Subcutaneous abdominal adipose tissue (tissue), 5 donors: Measurements from ENCODE around the gene PRR9.
"Not testable (repeated sequence)": the region's sequence is repeated elsewhere in the genome, so short reads cannot be mapped to it uniquely, and the experiment has no call there.

Experiments used
- H3K27ac ChIP-seq: one replicate; pipeline ENCODE4 v1.7.0; 2013; ENCODE audit warnings: low read depth, mild to moderate bottlenecking, inconsistent platforms, low read length, moderate library complexity
- H3K27me3 ChIP-seq, 5 donors: one replicate each; pipeline ENCODE4 v1.7.0; 2013; ENCODE audit warnings: low read length in 5 of 5, inconsistent platforms in 1 of 5; ENCODE audit not compliant: control insufficient read depth in 5 of 5, insufficient read depth in 4 of 5
- H3K36me3 ChIP-seq, 5 donors: one replicate each; pipeline ENCODE4 v1.7.0; 2013; ENCODE audit warnings: low read length in 5 of 5; ENCODE audit not compliant: control insufficient read depth in 5 of 5, insufficient read depth in 5 of 5
- H3K4me1 ChIP-seq, 5 donors: one replicate each; pipeline ENCODE4 v1.7.0; 2013; ENCODE audit warnings: low read length in 5 of 5, mild to moderate bottlenecking in 3 of 5, moderate library complexity in 1 of 5; ENCODE audit not compliant: control insufficient read depth in 5 of 5, insufficient read depth in 5 of 5
- H3K4me3 ChIP-seq, 5 donors: one replicate each; pipeline ENCODE4 v1.7.0; 2013; ENCODE audit warnings: low read length in 5 of 5, low read depth in 1 of 5
- H3K9ac ChIP-seq, 5 donors: one replicate each; pipeline ENCODE4 v1.7.0; 2013; ENCODE audit warnings: low read length in 5 of 5, mild to moderate bottlenecking in 4 of 5, moderate library complexity in 3 of 5
- H3K9me3 ChIP-seq, 5 donors: one replicate each; pipeline ENCODE4 v1.7.0; 2013; ENCODE audit warnings: low read length in 5 of 5; ENCODE audit not compliant: control insufficient read depth in 5 of 5
- donor health status: healthy.
- donor health status: healthy.
- donor health status: healthy.
- donor health status: healthy.
- donor health status: healthy.

The PRR9 gene

DNA sequence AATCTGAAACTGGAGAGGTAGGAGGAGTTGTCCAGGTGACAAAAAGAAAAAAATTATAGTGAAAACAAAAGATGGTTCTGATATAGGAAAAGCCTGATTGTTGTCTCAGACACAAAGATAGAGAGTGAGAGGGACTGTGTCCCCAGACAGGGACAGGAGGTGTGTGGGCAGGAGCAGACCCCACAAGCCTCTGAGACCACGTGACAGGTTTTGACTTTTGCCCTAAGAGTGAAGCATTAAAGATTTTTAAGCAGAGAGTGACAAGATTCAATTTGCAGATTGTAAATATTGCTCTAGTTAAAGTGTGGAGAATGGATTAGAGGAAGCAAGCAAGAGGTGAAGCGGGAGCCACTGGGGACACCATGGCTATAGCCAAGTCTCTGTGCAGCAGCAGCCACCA, 10.4 kb downstream of the PRR9 start:
- H3K4me3 ChIP-seq, result no peak overlapping the region
- no peak overlapping the region for H3K27ac ChIP-seq
- H3K4me1 ChIP-seq, result peaks cover 0 to 11% (median 0%) of the 10 kb centered on the region in 5 donors
- H3K27me3 ChIP-seq, result peaks cover 0 to 5% (median 0%) of the 10 kb centered on the region in 5 donors
- no peaks in the 10 kb centered on the region for H3K9me3 ChIP-seq
- no peak overlapping the region for H3K9ac ChIP-seq
- no peaks in the 10 kb centered on the region for H3K36me3 ChIP-seq

DNA sequence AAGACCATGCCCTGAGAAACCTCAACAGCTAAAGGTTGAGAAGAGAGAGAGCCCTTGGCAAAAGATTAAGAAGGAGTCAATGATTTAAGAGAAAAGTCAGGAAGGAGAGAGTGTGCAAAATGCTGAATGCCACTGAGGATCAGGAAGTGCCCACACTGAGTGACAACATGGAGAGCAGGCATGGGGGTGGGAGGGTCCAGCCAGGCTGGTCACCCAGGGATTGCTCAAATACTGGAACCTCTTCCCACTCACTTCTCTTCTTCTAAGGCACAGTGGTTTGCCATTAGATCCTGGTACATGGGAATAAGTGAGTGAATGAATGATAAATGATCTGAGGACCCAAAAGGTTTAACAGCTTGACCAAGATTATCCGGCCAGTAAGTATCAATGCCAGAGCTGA, 11.1 kb downstream of the PRR9 start:
- Histone ChIP-seq H3K27ac (no peak overlapping the region), H3K9me3 (no peaks in the 10 kb centered on the region), H3K4me3 (no peak overlapping the region), H3K36me3 (no peaks in the 10 kb centered on the region), H3K27me3 (peaks cover 0 to 5% (median 0%) of the 10 kb centered on the region in 5 donors), H3K9ac (no peak overlapping the region), H3K4me1 (peaks cover 0 to 11% (median 0%) of the 10 kb centered on the region in 5 donors)

DNA sequence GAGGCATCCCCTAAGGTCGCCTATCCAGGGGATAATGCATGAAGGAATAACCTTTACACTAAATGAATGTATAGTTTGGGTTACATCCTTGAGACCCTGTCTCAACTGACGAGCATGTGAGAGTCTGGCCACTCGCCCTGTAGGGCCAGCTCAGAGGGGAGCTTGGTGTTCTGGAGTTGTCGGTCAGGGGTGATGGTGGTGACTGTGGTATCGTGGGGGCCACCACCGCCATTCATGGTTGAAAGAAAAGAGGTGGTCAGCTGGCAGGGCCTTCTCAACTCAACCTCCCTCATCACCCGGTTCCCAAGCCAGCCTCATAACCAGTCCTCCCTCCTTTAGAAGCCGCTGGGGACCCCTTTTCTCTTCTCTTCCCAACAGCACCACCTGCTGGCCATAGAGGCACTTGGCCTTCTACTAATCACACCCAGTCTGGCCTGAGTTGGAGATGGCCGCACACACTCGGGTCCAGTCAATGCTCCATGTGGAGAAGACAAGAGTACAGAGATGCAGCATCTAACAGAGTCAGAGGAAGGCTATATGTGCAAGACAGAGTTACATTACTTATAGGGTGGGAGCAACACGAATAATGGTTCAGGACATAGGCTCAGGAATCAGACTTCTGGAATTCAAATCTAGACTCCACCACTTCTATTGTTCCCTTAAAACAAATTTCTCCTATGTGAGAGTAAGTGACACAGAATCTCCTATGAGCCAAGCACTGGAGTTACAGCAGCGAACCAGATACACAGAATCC, 11.9 kb downstream of the PRR9 start:
- not testable (repeated sequence) for H3K9ac ChIP-seq, H3K27me3 ChIP-seq, H3K4me3 ChIP-seq, H3K9me3 ChIP-seq, H3K27ac ChIP-seq, H3K36me3 ChIP-seq
- peaks cover 0 to 11% (median 0%) of the 10 kb centered on the region in 5 donors for H3K4me1 ChIP-seq

- Histone ChIP-seq H3K36me3 (no peaks in the 10 kb centered on the region), H3K27me3 (peaks cover 0 to 5% (median 0%) of the 10 kb centered on the region in 5 donors), H3K27ac (no peak overlapping the region), H3K4me3 (no peak overlapping the region), H3K9ac (no peak overlapping the region), H3K4me1 (peaks cover 0 to 11% (median 0%) of the 10 kb centered on the region in 5 donors), H3K9me3 (no peaks in the 10 kb centered on the region)
These were observed 14.0 kb downstream of the PRR9 start for GRCh38 chr1:153231363-153231762.

DNA sequence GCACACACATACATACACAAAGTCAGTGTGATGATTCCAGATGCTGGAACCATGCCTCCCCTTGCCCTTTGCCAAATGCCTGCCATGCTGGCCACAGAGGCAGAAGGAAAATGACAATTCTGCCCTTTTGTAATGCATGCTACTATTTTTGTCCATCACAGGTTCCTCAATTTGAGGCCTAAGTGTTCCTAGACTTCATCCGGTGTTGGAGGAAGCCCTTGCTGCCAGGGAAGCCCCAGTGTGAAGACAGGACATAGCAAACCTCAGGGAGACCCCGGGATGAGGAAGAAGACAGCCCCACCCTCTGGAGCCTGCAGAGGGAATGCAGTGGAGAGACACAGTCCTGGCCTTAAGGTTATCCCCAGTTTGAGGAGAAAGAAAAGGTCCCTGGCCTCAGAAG, 14.4 kb downstream of the PRR9 start:
- Histone ChIP-seq H3K9ac (no peak overlapping the region), H3K27ac (no peak overlapping the region), H3K27me3 (peaks cover 0 to 5% (median 0%) of the 10 kb centered on the region in 5 donors), H3K4me3 (no peak overlapping the region), H3K9me3 (no peaks in the 10 kb centered on the region), H3K36me3 (no peaks in the 10 kb centered on the region), H3K4me1 (peaks cover 0 to 11% (median 0%) of the 10 kb centered on the region in 5 donors)

DNA sequence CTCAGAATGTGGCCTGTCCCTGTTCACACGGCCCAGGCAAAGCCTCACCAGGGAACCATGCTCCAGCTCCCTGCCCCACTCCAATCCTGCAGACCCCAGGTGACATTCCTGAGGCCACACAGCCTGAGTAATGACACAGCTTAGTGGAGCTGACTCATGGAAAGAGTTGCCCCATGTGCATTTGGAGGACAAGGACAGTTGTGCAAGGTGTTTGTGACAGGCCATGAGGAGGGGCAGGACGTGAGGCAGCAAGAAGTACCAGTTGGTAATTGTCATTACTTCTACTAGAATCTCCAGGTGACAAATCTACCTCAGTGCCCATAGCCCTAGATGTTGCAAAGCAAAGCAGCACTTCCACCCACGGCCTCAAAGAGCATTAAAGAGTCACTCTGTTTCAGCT, 15.2 kb downstream of the PRR9 start:
- H3K4me3 ChIP-seq, result no peak overlapping the region
- no peaks in the 10 kb centered on the region for H3K9me3 ChIP-seq
- no peak overlapping the region for H3K27ac ChIP-seq
- H3K9ac ChIP-seq, result no peak overlapping the region
- peaks cover 0 to 5% (median 0%) of the 10 kb centered on the region in 5 donors for H3K27me3 ChIP-seq
- peaks cover 0 to 11% (median 0%) of the 10 kb centered on the region in 5 donors for H3K4me1 ChIP-seq
- H3K36me3 ChIP-seq, result no peaks in the 10 kb centered on the region

- H3K27ac ChIP-seq, result no peak overlapping the region
These were observed 16.1 kb downstream of the PRR9 start for GRCh38 chr1:153233448-153233847.

GRCh38 chr1:153238527-153238926, 21.1 kb downstream of the PRR9 start:
- no peaks in the 10 kb centered on the region for H3K27me3 ChIP-seq
- no peaks in the 10 kb centered on the region for H3K4me1 ChIP-seq
- no peak overlapping the region for H3K4me3 ChIP-seq
- no peak overlapping the region for H3K9ac ChIP-seq
- no peaks in the 10 kb centered on the region for H3K9me3 ChIP-seq
- H3K36me3 ChIP-seq, result no peaks in the 10 kb centered on the region
- no peak overlapping the region for H3K27ac ChIP-seq

More at GRCh38 chr1:153233448-153233847, 16.1 kb downstream of the PRR9 start:
- H3K9ac ChIP-seq, result no peak overlapping the region
- H3K9me3 ChIP-seq, result no peaks in the 10 kb centered on the region
- no peaks in the 10 kb centered on the region for H3K36me3 ChIP-seq
- H3K27me3 ChIP-seq, result no peaks in the 10 kb centered on the region
- peaks cover 0 to 11% (median 0%) of the 10 kb centered on the region in 5 donors for H3K4me1 ChIP-seq
- no peak overlapping the region for H3K4me3 ChIP-seq

DNA sequence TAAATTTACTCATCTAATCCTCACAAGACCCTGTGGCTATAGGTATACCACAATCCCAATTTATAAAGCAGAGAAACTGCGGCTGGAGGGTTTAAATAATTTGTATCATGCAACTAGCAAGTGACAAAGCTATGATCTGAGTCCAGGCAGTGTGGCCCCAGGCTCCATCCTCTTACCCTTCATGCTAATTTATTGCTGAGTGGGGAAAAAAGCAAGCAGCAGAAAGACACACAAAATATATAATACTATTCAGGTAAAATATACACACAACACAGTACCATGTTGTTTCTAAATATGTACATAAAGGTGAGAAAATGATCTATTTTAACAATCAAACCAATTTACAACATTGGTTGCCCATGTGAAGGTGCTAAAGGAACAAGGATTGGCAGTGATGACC, 24.8 kb downstream of the PRR9 start:
- H3K27me3 ChIP-seq, result peaks cover 0 to 5% (median 0%) of the 10 kb centered on the region in 5 donors
- no peaks in the 10 kb centered on the region for H3K9me3 ChIP-seq
- H3K9ac ChIP-seq, result no peak overlapping the region
- H3K4me1 ChIP-seq, result no peaks in the 10 kb centered on the region
- no peaks in the 10 kb centered on the region for H3K36me3 ChIP-seq
- no peak overlapping the region for H3K27ac ChIP-seq
- H3K4me3 ChIP-seq, result no peak overlapping the region

- Histone ChIP-seq H3K4me1 (peaks cover 0 to under 1% (median 0%) of the 10 kb centered on the region in 5 donors), H3K4me3 (no peak overlapping the region), H3K27me3 (peaks cover 0 to 14% (median 2%) of the 10 kb centered on the region in 5 donors), H3K9ac (no peak overlapping the region), H3K9me3 (no peaks in the 10 kb centered on the region), H3K27ac (no peak overlapping the region), H3K36me3 (no peaks in the 10 kb centered on the region)
These were observed 28.1 kb downstream of the PRR9 start for GRCh38 chr1:153245466-153245865.
